ENCODE measurements around the gene RFX4.

- TF ChIP-seq POLR2A (IDR thresholded peaks at IDR 0.05; ENCODE audit: low read length), result no peak
- no peak for TF ChIP-seq GATA1 (IDR thresholded peaks at IDR 0.05; ENCODE audit: low read depth, low read length)
These were observed 192.2 kb downstream of the RFX4 start for GRCh38 chr12:106774808-106775524.

All from erythroblast (primary cell).